Measurements from ENCODE around the gene SCYL3.

SCYL3 gene

DNA sequence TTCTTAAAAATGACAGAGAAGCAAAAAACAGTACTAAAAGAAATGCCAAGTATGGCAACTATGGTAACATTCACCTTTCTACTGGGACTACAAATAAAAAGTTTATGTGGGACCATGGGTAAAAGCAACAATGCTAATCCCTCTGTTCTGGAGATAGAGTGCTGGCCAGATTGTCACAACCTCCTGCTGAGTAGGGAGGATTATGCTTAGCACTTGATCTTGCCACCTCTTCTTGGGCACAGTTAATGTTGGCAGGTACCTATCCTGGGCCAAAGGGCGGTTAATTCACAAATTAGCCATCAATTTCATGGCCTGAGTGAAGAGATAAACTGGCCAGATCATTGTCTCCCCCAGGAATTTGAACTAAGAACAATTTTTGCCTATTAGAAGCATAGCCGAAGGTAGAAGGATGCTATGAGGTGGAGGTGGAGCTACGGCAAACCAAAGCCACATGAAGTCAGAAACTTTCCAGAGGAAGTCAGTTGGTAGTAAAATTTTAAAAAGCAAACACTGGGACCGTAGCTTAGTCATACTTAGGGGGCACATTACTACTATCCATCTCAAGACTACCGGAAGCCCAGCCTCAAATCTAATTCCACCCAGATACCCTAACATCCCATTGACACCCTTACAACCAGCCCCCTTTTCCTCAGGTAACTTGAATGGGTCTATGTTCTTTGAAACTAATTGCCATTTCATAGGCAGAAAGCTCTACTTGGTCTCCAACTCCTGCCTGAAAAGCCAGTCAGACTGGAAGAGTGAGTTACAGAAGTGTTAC, 2.7 kb downstream of the SCYL3 start:
- TF ChIP-seq MYC (IDR thresholded peaks at IDR 0.05; ENCODE audit: low read depth, low read length) (no peak), POLR2A (IDR thresholded peaks at IDR 0.05; ENCODE audit: extremely low read depth, insufficient read length) (no peak)
- TF ChIP-seq, protein P1, sequence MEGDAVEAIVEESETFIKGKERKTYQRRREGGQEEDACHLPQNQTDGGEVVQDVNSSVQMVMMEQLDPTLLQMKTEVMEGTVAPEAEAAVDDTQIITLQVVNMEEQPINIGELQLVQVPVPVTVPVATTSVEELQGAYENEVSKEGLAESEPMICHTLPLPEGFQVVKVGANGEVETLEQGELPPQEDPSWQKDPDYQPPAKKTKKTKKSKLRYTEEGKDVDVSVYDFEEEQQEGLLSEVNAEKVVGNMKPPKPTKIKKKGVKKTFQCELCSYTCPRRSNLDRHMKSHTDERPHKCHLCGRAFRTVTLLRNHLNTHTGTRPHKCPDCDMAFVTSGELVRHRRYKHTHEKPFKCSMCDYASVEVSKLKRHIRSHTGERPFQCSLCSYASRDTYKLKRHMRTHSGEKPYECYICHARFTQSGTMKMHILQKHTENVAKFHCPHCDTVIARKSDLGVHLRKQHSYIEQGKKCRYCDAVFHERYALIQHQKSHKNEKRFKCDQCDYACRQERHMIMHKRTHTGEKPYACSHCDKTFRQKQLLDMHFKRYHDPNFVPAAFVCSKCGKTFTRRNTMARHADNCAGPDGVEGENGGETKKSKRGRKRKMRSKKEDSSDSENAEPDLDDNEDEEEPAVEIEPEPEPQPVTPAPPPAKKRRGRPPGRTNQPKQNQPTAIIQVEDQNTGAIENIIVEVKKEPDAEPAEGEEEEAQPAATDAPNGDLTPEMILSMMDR (IDR thresholded peaks at IDR 0.05; ENCODE audit: low read depth, low read length) = no peak
- TF ChIP-seq, protein P2, sequence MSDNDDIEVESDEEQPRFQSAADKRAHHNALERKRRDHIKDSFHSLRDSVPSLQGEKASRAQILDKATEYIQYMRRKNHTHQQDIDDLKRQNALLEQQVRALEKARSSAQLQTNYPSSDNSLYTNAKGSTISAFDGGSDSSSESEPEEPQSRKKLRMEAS (IDR thresholded peaks at IDR 0.05; ENCODE audit: low read depth, low read length) = no peak
- peak overlapping the region; percentile 17 for H3K4me3 ChIP-seq (ENCODE audit: low read depth, low read length)
- DNase-seq (ENCODE audit: low read depth) = peak; percentile 51

DNA sequence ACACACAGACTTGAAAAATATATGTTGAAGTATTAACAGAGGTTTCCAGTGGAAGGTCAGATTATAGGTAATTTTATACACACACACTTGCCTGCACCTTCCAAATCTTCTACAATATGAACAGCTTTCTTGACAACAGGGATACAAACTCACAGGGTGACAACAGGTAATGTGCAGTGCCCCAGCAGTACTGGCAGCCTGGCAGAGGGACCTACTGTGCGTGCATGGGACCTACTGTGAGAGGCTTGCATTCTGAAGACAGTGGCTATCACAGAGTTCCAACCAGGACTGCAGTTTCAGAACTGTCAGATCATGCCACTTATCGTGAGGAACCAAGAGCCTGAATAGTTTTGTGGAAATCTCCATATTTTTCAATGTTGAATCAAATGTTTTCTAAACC, 3.8 kb downstream of the SCYL3 start:
- TF ChIP-seq MYC (IDR thresholded peaks at IDR 0.05; ENCODE audit: low read depth, low read length) (no peak), POLR2A (IDR thresholded peaks at IDR 0.05; ENCODE audit: extremely low read depth, insufficient read length) (no peak)
- TF ChIP-seq, protein P1 (IDR thresholded peaks at IDR 0.05; ENCODE audit: low read depth, low read length) = no peak
- TF ChIP-seq, protein P2 (IDR thresholded peaks at IDR 0.05; ENCODE audit: low read depth, low read length) = no peak
- no peak overlapping the region for H3K4me3 ChIP-seq (ENCODE audit: low read depth, low read length)
- DNase-seq (ENCODE audit: low read depth) = no peak

DNA sequence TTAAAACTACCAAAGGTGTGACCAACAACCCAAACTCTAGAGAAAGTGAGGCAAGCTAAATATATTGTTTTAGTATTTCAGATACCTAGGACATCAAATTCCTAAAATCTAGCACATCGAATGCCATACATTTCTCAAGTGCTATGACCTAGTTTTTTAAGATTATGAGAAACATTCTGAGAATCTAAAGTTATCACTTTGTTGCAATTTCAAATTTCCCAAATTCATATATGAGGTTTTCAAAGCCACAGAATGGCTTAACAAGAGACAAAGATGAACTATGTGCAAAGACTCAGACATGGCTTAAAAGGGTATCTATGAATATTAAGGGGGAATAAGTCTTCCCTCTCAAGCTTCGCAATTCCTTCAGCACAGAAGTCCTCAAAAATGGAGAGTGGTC, 6.8 kb downstream of the SCYL3 start:
- no peak for DNase-seq (ENCODE audit: low read depth)
- TF ChIP-seq, protein P1 (IDR thresholded peaks at IDR 0.05; ENCODE audit: low read depth, low read length) = no peak
- TF ChIP-seq MYC (IDR thresholded peaks at IDR 0.05; ENCODE audit: low read depth, low read length) = no peak
- H3K4me3 ChIP-seq (ENCODE audit: low read depth, low read length) = no peak overlapping the region

DNA sequence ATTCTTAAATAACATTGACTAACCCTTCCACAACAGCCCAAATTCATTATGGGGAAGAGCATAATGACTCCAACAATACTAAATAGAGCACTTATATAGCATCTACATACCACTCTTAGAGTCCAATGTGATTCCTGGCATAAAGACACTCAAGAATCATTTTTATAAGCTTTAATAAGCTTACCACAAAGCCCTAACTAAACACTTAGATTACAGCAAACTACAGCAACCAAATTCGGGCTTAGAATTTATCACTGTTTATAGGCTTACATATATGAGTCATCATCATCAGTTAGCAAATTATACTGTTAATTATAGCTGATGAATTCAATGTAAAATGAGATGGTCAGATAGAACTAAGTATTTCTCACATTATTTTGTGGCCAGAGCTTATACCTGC, 7.3 kb downstream of the SCYL3 start:
- TF ChIP-seq, protein P1 (IDR thresholded peaks at IDR 0.05; ENCODE audit: low read depth, low read length) = no peak
- TF ChIP-seq, protein P2 (IDR thresholded peaks at IDR 0.05; ENCODE audit: low read depth, low read length) = no peak
- no peak for TF ChIP-seq MYC (IDR thresholded peaks at IDR 0.05; ENCODE audit: low read depth, low read length)
- no peak for TF ChIP-seq POLR2A (IDR thresholded peaks at IDR 0.05; ENCODE audit: extremely low read depth, insufficient read length)
- no peak for DNase-seq (ENCODE audit: low read depth)
- no peak overlapping the region for H3K4me3 ChIP-seq (ENCODE audit: low read depth, low read length)

DNA sequence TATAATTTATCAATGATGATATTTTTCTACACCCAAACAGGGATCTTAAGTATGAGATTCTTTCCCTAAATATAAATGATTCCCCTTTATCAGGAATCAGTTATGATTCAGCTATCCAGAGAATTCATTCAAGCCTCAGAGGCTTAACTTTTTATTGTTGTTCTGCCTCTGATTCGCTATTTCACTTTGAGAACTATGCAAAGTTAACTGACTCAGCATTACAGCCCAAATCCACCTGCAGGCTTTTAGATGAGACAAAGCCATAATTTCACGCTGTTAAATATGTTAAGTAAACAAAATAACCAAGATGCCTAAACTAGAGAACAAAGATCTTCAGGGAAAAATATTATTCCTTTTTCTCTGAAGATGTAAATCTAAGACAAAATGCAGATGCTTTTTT, 8.5 kb downstream of the SCYL3 start:
- DNase-seq (ENCODE audit: low read depth) = no peak
- H3K4me3 ChIP-seq (ENCODE audit: low read depth, low read length) = no peak overlapping the region
- TF ChIP-seq, protein P2 (IDR thresholded peaks at IDR 0.05; ENCODE audit: low read depth, low read length) = no peak

DNA sequence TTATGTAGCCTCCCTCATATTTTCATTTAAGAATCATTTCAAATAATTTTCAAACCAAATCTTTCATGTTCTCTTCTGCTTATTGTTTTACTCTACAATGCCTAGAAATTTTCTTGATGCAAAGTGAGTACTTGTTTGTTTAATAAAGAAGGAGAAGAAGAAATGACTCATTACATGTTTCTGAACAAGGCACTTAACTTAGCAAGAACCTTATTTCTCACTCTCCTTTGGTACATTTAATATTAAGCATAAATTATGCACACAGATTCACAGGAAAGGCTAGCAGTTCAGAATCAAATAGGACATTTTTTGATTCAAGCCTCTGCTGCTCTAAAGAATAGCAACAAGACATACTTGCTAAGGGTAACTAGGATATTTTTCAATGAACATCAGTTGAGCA, 9.1 kb downstream of the SCYL3 start:
- DNase-seq (ENCODE audit: low read depth) = no peak

More for the DNA sequence above, 9.1 kb downstream of the SCYL3 start:
- H3K4me3 ChIP-seq (ENCODE audit: low read depth, low read length) = no peak overlapping the region
- TF ChIP-seq, protein P2 (IDR thresholded peaks at IDR 0.05; ENCODE audit: low read depth, low read length) = no peak
- TF ChIP-seq POLR2A (IDR thresholded peaks at IDR 0.05; ENCODE audit: extremely low read depth, insufficient read length) = no peak
- TF ChIP-seq, protein P1 (IDR thresholded peaks at IDR 0.05; ENCODE audit: low read depth, low read length) = no peak
- no peak for TF ChIP-seq MYC (IDR thresholded peaks at IDR 0.05; ENCODE audit: low read depth, low read length)

All from NB4 (cell line).